Activated T-cell treated with anti-CD3 and anti-CD28 coated beads, Interleukin-2, amount 50 U/mL, for 24 hours (primary cell): ENCODE measurements around the gene AGPAT4.

Experiments used
- DNase-seq: peaks from one replicate; pipeline ENCODE4 v3.0.0-alpha.2; 2020
- H3K27ac Mint-ChIP-seq: 2 replicates; pipeline ENCODE4 v1.8.0; 2020; ENCODE audit warnings: mild to moderate bottlenecking, mixed read lengths
- H3K27me3 Mint-ChIP-seq: 2 replicates; pipeline ENCODE4 v1.8.0; 2020; ENCODE audit warnings: mixed read lengths
- H3K36me3 Mint-ChIP-seq: 2 replicates; pipeline ENCODE4 v1.8.0; 2020; ENCODE audit warnings: low read depth, mixed read lengths
- H3K4me1 Mint-ChIP-seq: 2 replicates; pipeline ENCODE4 v1.8.0; 2020; ENCODE audit warnings: low read depth, mixed read lengths
- H3K4me3 Mint-ChIP-seq: 2 replicates; pipeline ENCODE4 v1.8.0; 2020; ENCODE audit warnings: mild to moderate bottlenecking, moderate library complexity, mixed read lengths
- H3K9me3 Mint-ChIP-seq: 2 replicates; pipeline ENCODE4 v1.8.0; 2020; ENCODE audit warnings: mixed read lengths

AGPAT4 gene

DNA sequence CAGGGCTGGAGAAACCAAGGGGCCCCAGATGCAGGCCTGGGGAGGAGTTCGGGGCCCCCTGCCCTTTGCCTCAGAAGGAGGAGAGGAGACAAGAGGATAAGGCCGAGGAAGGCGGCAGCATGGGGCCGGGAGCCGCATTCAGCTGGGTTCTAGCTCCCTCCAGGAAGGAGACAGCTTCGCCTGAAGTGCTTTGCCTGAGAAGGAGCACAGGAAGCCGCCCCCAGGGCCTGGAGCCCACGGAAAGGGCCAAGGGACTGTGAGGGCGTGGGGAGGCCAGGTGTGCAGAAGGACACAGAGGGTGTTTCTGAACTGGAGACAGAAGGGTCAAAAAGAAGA is 121.4 kb downstream of the AGPAT4 start:
- Mint-ChIP-seq H3K4me3 (no peak overlapping the region), H3K27me3 (no peaks in the 10 kb centered on the region), H3K27ac (no peak overlapping the region), H3K36me3 (peaks cover 22% of the 10 kb centered on the region), H3K4me1 (no peaks in the 10 kb centered on the region), H3K9me3 (peaks cover under 1% of the 10 kb centered on the region)
- DNase-seq, result no peak

DNA sequence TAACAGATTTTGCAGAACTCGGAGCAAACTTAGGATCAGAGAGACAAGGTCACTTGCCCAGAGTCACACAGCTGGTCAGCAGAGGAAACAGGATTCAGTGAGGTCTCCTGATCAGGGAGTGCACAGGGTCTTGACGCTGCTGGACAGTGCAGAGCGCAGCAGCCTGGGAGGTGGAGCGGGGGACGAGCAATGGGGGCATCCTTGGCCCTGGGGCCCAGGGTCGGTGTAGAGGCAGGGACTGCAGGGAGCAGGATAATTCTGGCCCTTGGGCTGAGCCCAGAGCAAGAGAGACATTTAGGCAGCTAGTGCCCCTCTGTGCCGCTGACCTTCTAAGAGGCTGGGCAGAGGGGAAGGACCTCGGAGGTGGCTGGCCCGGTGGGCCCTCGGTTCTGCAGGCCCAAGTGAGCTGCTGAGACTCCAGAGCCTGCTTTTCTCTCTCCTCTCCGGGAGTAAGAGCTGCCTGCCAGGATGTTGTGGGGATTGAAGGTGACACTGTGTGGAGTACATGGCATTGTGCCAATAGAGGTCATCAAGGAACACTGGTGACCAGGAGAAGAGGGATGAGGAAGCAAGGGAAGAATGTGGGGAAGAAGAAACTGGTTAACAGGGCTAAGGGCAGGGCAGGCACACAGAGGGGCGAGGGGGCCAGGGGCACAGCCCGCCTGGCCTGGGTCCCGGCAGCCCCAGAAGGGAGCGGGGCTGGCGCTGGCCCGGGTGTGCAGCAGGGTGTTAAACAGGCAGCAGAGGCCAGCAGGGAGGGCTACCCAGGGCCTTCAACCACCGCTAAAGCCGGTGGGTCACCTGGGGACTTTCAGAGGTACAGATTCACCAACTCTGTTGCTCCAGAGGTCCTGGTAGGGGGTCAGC is 122.0 kb downstream of the AGPAT4 start:
- Mint-ChIP-seq H3K27ac (no peak overlapping the region), H3K9me3 (no peaks in the 10 kb centered on the region), H3K4me1 (no peaks in the 10 kb centered on the region), H3K36me3 (peaks cover 19% of the 10 kb centered on the region), H3K4me3 (no peak overlapping the region), H3K27me3 (no peaks in the 10 kb centered on the region)
- DNase-seq, result no peak

DNA sequence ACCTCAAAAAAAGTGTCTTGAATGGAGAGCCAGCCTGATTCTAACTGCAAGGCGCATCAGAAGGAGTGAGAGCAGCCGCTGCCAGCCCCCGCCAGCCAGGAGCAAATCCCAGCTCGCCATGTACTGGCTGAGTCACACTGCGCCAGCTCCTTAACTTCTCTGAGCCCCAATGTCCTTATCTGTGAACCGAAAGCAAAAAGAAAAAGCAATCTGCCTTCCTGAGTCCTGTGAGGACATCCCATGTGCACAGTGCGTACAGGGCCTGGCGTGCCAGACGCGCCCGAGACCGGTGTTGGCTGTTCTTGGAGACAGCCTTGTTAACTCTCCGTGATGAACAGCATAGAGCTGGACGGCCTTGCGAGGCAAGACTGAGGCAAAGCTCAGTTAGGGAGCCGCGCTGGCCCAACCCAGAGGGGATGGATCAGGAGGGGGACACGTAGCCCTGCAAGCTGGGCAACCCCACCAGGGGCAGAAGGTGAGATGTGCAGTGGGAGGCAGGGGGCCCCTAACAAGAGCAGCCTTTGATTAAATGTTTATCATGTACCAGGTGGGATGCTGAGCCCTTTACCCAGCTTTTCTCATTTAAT is 122.7 kb downstream of the AGPAT4 start:
- H3K27ac Mint-ChIP-seq, result no peak overlapping the region
- H3K9me3 Mint-ChIP-seq, result no peaks in the 10 kb centered on the region
- H3K4me3 Mint-ChIP-seq, result no peak overlapping the region
- H3K4me1 Mint-ChIP-seq, result no peaks in the 10 kb centered on the region
- H3K27me3 Mint-ChIP-seq, result no peaks in the 10 kb centered on the region
- H3K36me3 Mint-ChIP-seq, result peaks cover 22% of the 10 kb centered on the region
- no peak for DNase-seq

DNA sequence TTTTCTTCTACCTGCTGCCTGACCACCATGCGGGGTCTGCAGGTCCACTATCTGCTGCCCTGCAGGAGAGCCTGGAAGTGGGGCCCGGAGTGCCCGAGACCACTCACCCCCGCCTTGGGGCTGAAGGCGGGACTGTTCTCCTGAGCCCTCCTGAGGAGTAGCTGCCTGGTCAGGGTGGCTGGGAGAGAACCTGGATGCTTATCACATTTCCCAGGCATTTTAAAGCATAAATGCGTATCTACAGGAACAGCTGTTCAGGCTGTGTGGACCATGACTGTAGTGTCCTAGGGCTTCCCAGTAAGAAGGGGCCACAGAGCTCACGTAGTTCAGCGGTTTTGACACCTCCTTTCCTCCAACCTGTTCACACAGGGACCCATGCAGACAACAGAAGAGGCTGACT is 123.3 kb downstream of the AGPAT4 start:
- H3K27ac Mint-ChIP-seq, result no peak overlapping the region
- peaks cover 22% of the 10 kb centered on the region for H3K36me3 Mint-ChIP-seq
- no peaks in the 10 kb centered on the region for H3K9me3 Mint-ChIP-seq
- no peaks in the 10 kb centered on the region for H3K27me3 Mint-ChIP-seq
- no peaks in the 10 kb centered on the region for H3K4me1 Mint-ChIP-seq
- DNase-seq, result no peak
- H3K4me3 Mint-ChIP-seq, result no peak overlapping the region

DNA sequence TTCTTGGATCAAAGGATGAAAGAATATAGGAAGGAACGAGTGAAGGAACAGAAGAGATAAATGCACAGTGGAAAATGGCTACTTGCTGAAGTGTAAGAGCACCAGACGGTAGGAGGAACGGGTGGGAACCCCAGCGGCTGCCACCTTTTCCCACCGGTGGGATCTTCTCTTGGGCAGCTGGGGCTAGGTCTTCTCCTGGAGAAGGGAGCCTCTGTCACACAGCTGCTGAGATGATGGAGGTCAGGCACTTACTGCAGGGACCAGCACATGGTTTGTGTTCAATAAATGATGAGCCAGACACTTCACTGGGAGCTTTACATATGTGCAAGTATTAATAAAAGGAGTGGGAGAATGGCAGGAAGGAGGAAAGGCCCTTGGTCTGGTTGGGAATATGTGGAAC is 123.7 kb downstream of the AGPAT4 start:
- peaks cover 18% of the 10 kb centered on the region for H3K36me3 Mint-ChIP-seq
- H3K9me3 Mint-ChIP-seq, result no peaks in the 10 kb centered on the region
- no peaks in the 10 kb centered on the region for H3K27me3 Mint-ChIP-seq
- DNase-seq, result no peak
- H3K4me1 Mint-ChIP-seq, result no peaks in the 10 kb centered on the region
- no peak overlapping the region for H3K27ac Mint-ChIP-seq
- no peak overlapping the region for H3K4me3 Mint-ChIP-seq

DNA sequence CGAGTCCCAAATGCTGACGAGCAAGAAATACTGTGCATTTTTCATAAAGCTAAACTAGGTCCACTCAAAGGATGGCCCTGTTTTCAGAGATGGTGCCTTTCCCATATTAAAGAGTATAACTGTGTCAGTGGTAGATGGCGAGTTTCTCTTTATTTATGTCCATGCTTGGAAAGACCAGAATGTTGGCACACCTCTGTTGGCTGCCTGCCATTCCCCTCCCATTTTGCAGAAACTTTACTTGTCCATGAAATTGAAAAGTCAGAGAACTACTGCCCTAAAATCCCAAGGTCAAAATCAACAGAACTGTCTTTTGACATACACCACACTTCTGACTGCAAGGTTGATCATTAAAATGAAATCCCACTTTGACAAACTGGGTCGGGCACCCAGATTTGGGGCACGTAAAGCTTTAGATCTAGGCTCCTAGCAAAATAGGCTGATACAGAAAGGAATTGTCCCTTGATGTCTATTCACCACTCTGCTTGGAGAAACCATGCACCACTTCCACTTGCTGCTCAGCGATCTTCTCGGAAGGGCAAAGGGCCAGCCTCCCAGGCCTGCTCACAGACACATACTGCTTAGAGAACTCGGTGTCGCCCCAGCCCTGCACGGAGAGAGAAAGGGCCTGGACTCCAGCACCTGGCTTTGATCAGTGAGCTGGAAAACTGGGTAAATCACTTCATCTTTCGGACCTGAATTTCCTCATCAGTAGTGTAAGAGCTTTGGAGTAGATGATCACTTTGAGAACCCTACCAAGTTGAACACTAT is 130.0 kb downstream of the AGPAT4 start:
- no peak for DNase-seq
- no peak overlapping the region for H3K27ac Mint-ChIP-seq

DNA sequence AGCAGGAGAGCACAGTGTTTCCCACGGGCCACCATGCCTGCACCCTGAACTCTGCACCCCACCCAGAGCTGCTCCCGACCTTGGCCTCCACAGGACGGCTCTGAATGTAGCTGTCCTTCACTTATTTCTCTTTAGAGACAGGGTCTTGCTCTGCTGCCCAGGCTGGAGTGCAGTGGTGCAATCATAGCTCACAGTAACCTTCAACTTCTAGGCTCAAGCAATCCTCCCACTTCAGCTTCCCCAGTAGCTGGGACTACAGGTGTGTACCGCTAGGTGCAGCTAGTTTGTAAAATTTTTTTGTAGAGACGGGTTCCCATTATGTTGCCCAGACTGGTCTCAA is 130.9 kb downstream of the AGPAT4 start:
- DNase-seq, result no peak
- Mint-ChIP-seq H3K27ac (no peak overlapping the region), H3K36me3 (peaks cover 22% of the 10 kb centered on the region), H3K4me1 (no peaks in the 10 kb centered on the region), H3K4me3 (no peak overlapping the region), H3K27me3 (no peaks in the 10 kb centered on the region), H3K9me3 (no peaks in the 10 kb centered on the region)

More for the DNA sequence above, 130.0 kb downstream of the AGPAT4 start:
- Mint-ChIP-seq H3K9me3 (no peaks in the 10 kb centered on the region), H3K27me3 (no peaks in the 10 kb centered on the region), H3K4me1 (no peaks in the 10 kb centered on the region), H3K4me3 (no peak overlapping the region), H3K36me3 (peaks cover 26% of the 10 kb centered on the region)

DNA sequence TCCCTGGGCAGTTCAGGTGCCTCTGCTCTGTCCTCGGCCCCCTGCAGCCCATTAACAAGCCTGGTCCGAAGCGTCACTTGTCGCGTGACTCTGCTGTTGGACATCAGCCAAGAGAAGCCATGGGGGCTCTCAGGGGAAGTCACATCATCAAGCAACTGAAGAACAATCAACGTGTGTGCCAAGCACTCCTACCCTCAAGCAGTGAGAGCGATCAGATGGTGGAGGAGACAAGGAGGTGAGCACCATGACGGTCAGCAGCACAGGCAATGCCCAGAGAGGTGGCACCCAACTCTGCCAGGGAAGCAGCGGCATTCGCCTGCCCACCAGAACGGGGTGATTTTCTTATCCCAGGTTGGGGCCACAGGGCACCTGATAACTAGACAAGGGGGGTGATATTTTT is 132.7 kb downstream of the AGPAT4 start:
- Mint-ChIP-seq H3K4me3 (no peak overlapping the region), H3K36me3 (peaks cover 23% of the 10 kb centered on the region), H3K9me3 (no peaks in the 10 kb centered on the region), H3K27ac (no peak overlapping the region), H3K27me3 (no peaks in the 10 kb centered on the region), H3K4me1 (peaks cover under 1% of the 10 kb centered on the region)
- no peak for DNase-seq

DNA sequence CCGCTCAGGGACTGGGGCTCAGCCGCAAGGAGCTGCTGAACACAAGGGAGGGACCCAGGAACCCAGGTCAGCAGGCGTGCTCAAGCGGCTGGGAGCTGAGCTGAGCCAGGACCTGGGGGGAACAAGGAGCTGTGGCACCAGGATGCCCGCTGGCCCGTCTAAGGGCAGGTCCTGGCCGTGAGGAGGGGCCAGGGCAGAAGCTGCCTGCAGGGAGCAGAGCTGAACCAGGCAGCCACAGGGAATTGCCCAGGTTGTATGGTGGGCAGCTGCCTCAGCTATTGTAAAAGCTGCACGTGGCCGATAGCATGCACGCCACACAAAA is 133.3 kb downstream of the AGPAT4 start:
- DNase-seq, result no peak
- Mint-ChIP-seq H3K27me3 (no peaks in the 10 kb centered on the region), H3K4me3 (no peak overlapping the region)

DNA sequence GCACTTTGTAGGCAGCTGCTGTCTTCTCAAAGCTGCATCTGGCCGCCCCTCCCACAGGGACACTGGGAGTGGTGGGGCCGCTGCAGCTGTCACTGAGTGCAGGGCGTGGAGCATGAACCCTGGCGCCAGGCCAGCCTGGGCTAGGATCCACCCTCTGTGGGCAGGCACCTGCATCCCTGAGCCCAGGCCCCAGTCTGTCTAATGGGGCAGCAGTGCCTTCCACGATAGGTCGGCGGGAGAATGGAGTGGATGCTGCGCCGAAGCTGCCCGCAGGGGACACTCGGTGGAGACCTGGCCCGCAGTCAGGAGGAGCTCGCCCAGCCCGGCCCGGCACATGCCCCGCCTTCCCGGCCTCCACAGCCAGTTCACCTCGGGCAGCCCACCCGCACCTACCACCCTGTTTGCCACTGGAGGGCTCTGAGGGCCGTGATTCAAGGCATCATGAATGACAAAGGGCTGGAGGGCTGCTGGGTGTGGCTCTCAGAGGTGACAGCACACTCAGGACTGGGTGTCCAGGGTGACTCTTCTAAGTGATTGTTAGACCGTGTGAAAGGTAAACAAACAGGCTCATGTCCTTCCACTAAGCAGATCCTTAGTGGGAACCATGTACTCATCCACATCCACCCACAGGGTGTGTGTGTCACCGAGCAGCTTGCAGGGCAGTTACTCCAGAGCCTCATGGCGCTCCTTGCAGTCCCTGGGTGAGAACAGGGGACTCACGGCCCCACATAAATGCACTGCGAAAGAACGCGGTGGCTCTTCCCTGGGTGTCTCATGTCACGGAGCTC is 133.9 kb downstream of the AGPAT4 start:
- Mint-ChIP-seq H3K4me3 (no peak overlapping the region), H3K36me3 (peaks cover 31% of the 10 kb centered on the region), H3K9me3 (no peaks in the 10 kb centered on the region), H3K4me1 (peaks cover 2% of the 10 kb centered on the region), H3K27ac (no peak overlapping the region), H3K27me3 (no peaks in the 10 kb centered on the region)
- no peak for DNase-seq

More for the DNA sequence above, 133.3 kb downstream of the AGPAT4 start:
- Mint-ChIP-seq H3K9me3 (no peaks in the 10 kb centered on the region), H3K27ac (no peak overlapping the region), H3K4me1 (peaks cover 2% of the 10 kb centered on the region), H3K36me3 (peaks cover 29% of the 10 kb centered on the region)

DNA sequence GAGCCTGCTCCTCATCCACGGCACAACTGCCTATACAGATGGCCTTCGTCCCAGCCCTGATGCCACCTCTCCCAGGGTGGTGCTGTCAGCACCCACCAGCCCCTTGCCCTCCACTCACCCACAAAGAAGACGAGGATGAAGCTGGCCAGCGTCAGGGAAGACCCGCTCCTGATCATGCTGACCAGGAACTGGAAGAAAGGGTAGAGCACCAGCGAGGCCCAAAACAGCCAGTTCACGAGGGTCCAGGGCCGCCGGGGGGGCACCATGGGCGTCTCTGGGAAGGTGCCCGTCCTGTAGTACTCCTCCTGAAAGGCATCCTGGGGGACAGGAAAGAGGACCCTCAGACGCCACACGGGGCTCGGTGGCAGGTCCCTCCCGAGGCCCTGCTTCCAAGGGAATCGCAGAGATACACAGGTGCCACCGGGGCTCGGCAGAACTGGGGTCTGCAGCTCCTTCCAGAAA is 134.5 kb downstream of the AGPAT4 start:
- H3K36me3 Mint-ChIP-seq, result peaks cover 32% of the 10 kb centered on the region
- no peaks in the 10 kb centered on the region for H3K27me3 Mint-ChIP-seq
- H3K4me3 Mint-ChIP-seq, result no peak overlapping the region
- peaks cover 2% of the 10 kb centered on the region for H3K4me1 Mint-ChIP-seq
- no peak overlapping the region for H3K27ac Mint-ChIP-seq
- no peaks in the 10 kb centered on the region for H3K9me3 Mint-ChIP-seq
- DNase-seq, result no peak

DNA sequence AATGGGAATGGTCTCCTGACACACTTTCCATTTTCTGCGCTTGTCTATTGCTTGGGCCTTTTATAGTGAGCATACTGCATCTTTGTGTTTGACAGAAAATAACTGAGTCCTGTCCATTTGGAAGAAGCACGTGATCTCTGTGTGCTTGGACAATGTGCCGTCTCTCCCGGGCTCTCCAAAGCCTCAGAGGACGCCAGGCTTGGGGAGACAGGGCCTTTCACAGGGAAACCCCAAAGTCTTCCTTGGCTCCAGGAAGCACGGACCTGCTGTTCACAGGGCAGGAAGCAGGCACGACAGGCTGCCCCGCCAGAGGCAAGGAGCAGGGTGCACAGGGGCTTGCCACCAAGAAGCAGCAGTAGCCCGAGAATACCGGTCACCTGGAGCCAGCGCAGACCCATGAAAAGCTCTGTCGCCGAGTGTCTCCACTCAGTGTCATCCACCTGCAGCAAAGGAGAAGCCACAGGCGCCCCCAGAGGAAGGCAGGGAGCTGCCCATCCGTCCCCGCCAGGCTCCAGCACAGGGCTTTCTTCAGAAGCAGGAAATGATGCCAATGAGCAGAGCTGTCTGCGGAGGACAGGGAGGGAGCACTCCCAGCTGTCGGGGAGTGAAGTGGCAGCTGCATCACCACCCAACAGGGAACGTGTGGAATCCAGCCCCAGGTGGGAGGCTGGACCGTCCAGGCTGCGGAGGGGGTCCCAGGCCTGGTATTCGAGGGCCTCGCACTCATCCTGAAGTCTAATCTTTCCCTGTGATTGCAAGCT is 135.1 kb downstream of the AGPAT4 start:
- Mint-ChIP-seq H3K36me3 (peaks cover 34% of the 10 kb centered on the region), H3K9me3 (no peaks in the 10 kb centered on the region), H3K4me3 (no peak overlapping the region), H3K27ac (no peak overlapping the region), H3K27me3 (no peaks in the 10 kb centered on the region), H3K4me1 (peaks cover 2% of the 10 kb centered on the region)
- DNase-seq, result no peak

DNA sequence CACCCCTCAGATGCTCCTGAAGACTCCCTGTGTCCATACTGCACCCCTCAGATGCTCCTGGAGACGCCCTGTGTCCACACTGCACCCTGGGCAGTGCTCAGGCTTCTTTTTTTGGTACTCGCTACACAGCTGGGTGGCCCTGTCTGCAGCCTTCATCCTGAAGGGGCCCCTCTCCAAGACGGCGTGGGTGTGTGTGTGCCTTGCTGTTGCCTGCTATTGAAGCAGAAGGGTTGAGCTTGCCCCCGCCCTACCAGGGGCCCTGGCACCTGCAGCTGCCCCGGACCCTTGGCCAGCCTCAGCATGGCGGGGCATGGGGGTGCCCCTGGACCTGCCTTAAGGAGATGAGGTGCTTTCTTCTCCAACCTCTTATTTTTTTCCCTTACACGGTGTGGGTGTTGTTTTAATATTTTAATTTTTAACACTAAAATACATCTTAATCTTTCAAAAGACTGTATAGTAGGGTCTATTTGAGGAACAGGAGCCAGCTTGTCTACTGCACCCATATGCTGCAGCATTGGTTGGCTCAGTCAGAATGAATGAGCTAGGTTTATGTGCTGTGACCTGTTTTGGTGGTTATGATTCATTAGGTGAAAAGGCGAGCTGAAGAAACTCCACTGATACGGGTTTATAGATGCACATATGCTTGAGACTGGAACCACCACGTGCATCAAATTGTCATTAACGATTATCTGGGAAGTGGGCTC is 135.9 kb downstream of the AGPAT4 start:
- Mint-ChIP-seq H3K4me1 (peaks cover 2% of the 10 kb centered on the region), H3K4me3 (no peak overlapping the region), H3K9me3 (no peaks in the 10 kb centered on the region), H3K27me3 (no peaks in the 10 kb centered on the region), H3K27ac (no peak overlapping the region), H3K36me3 (peaks cover 34% of the 10 kb centered on the region)
- DNase-seq, result no peak
